Measurements from ENCODE around the gene GUCD1.
"Not testable (repeated sequence)": the region's sequence is repeated elsewhere in the genome, so short reads cannot be mapped to it uniquely, and the experiment has no call there.

- TF ChIP-seq, protein P1, sequence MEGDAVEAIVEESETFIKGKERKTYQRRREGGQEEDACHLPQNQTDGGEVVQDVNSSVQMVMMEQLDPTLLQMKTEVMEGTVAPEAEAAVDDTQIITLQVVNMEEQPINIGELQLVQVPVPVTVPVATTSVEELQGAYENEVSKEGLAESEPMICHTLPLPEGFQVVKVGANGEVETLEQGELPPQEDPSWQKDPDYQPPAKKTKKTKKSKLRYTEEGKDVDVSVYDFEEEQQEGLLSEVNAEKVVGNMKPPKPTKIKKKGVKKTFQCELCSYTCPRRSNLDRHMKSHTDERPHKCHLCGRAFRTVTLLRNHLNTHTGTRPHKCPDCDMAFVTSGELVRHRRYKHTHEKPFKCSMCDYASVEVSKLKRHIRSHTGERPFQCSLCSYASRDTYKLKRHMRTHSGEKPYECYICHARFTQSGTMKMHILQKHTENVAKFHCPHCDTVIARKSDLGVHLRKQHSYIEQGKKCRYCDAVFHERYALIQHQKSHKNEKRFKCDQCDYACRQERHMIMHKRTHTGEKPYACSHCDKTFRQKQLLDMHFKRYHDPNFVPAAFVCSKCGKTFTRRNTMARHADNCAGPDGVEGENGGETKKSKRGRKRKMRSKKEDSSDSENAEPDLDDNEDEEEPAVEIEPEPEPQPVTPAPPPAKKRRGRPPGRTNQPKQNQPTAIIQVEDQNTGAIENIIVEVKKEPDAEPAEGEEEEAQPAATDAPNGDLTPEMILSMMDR (conservative IDR thresholded peaks at IDR 0.05; ENCODE audit: low read depth, low read length), result not testable (repeated sequence)
- not testable (repeated sequence) for TF ChIP-seq EZH2 (IDR thresholded peaks at IDR 0.05; ENCODE audit: low read length, unreplicated experiment); EZH2phosphoT487 (IDR thresholded peaks at IDR 0.05; ENCODE audit: borderline replicate concordance, low read length)
Observed at GRCh38 chr22:24602847-24603769, 48.2 kb upstream of the GUCD1 start, which contains the start of gene GGT1.

Measured in PC-3 (cell line).